ENCODE results near the gene ZNF157. TPM values are rescaled to one million over a fixed set of nuclear protein-coding genes. Genes with fewer than 3 reads are reported as not detected.
"Not testable (repeated sequence)": the region's sequence is repeated elsewhere in the genome, so short reads cannot be mapped to it uniquely, and the experiment has no call there.

Gene ZNF157
- total RNA-seq, 1 donor from 2014 or later = 0.47 TPM

DNA sequence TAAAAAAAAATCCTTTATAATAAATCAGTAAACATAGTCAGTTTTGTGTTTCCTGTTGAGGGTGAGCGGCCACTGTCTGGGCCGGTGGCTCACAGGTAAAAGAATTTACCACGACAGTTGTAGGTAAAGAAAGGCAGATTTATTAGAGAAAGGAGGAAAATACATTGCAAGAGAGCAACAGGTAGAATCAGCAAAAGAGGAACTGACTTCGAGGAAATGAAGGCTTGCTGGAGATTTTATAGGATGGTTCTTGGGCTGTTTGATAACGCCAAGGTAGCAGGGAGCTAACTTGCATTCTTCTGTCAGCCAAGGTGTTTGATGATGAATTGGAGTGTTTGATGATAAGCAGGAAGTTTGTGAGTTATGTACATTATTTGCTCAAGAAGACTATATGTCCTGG is 2.8 kb downstream of the ZNF157 start:
- H3K4me3 ChIP-seq = no peak overlapping the region
- Mint-ChIP-seq H3K9me3 (peaks cover 9% of the 10 kb centered on the region), H3K36me3 (no peaks in the 10 kb centered on the region), H3K4me1 (peaks cover under 1% of the 10 kb centered on the region), H3K4me3 (no peak overlapping the region), H3K27ac (no peak overlapping the region), H3K27me3 (ENCODE audit: insufficient read depth, low read depth) (peaks cover 7% of the 10 kb centered on the region)
- H3K4me2 ChIP-seq = no peak overlapping the region
- H2AFZ ChIP-seq (replicated peaks) = no peak overlapping the region
- no peak for DNase-seq (ENCODE audit: low spot score)
- H3K27ac ChIP-seq = no peak overlapping the region
- no peaks in the 10 kb centered on the region for H3F3A ChIP-seq (ENCODE audit: low read depth)
- no peak for TF ChIP-seq EZH2phosphoT487 (IDR thresholded peaks at IDR 0.05)
- TF ChIP-seq, protein P1, sequence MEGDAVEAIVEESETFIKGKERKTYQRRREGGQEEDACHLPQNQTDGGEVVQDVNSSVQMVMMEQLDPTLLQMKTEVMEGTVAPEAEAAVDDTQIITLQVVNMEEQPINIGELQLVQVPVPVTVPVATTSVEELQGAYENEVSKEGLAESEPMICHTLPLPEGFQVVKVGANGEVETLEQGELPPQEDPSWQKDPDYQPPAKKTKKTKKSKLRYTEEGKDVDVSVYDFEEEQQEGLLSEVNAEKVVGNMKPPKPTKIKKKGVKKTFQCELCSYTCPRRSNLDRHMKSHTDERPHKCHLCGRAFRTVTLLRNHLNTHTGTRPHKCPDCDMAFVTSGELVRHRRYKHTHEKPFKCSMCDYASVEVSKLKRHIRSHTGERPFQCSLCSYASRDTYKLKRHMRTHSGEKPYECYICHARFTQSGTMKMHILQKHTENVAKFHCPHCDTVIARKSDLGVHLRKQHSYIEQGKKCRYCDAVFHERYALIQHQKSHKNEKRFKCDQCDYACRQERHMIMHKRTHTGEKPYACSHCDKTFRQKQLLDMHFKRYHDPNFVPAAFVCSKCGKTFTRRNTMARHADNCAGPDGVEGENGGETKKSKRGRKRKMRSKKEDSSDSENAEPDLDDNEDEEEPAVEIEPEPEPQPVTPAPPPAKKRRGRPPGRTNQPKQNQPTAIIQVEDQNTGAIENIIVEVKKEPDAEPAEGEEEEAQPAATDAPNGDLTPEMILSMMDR (IDR thresholded peaks at IDR 0.05) = no peak
- no peak for TF ChIP-seq EZH2 (IDR thresholded peaks at IDR 0.05)
- H3K27me3 ChIP-seq = no peaks in the 10 kb centered on the region
- no peaks in the 10 kb centered on the region for H3K36me3 ChIP-seq
- no peaks in the 10 kb centered on the region for H3K79me2 ChIP-seq (ENCODE audit: low read depth)
- H4K20me1 ChIP-seq (ENCODE audit: low read depth) = no peaks in the 10 kb centered on the region
- H3K9me3 ChIP-seq (ENCODE audit: low read depth) = no peaks in the 10 kb centered on the region
- no peaks in the 10 kb centered on the region for H3K4me1 ChIP-seq
- H3K9ac ChIP-seq = no peak overlapping the region

DNA sequence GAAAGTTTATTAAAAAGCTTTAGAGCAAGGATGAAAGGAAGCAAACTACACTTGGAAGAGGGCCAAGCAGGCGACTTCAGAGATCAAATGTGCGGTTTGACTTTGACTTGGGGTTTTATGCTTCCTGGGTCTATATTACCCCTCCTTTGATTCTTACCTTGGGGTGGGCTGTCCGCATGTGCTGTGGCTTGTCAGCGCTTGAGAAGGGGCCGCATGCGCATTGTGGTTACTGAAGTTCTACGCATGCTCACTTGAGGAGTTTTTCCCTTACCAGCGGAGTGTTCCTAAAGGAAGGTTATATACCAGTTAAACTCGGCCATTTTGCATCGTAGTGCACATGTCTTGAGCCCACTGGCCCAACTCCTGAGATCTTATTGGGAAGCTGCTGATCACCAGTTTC is 9.9 kb downstream of the ZNF157 start:
- peaks cover 5% of the 10 kb centered on the region for H3K9me3 Mint-ChIP-seq
- H3K4me3 Mint-ChIP-seq = no peak overlapping the region
- Histone ChIP-seq H3K36me3 (no peaks in the 10 kb centered on the region), H3K27ac (no peak overlapping the region), H3F3A (ENCODE audit: low read depth) (no peaks in the 10 kb centered on the region), H3K27me3 (no peaks in the 10 kb centered on the region), H3K79me2 (ENCODE audit: low read depth) (no peaks in the 10 kb centered on the region), H4K20me1 (ENCODE audit: low read depth) (no peaks in the 10 kb centered on the region), H2AFZ (replicated peaks) (no peak overlapping the region), H3K4me3 (no peak overlapping the region), H3K4me2 (no peak overlapping the region), H3K4me1 (peaks cover 8% of the 10 kb centered on the region), H3K9me3 (ENCODE audit: low read depth) (no peaks in the 10 kb centered on the region), H3K9ac (no peak overlapping the region)
- no peaks in the 10 kb centered on the region for H3K36me3 Mint-ChIP-seq
- no peak for DNase-seq (ENCODE audit: low spot score)
- H3K27ac Mint-ChIP-seq = no peak overlapping the region
- H3K4me1 Mint-ChIP-seq = peaks cover 11% of the 10 kb centered on the region
- peaks cover 5% of the 10 kb centered on the region for H3K27me3 Mint-ChIP-seq (ENCODE audit: insufficient read depth, low read depth)
- TF ChIP-seq, protein P1 (IDR thresholded peaks at IDR 0.05) = no peak
- TF ChIP-seq EZH2phosphoT487 (IDR thresholded peaks at IDR 0.05) (no peak), EZH2 (IDR thresholded peaks at IDR 0.05) (no peak)

DNA sequence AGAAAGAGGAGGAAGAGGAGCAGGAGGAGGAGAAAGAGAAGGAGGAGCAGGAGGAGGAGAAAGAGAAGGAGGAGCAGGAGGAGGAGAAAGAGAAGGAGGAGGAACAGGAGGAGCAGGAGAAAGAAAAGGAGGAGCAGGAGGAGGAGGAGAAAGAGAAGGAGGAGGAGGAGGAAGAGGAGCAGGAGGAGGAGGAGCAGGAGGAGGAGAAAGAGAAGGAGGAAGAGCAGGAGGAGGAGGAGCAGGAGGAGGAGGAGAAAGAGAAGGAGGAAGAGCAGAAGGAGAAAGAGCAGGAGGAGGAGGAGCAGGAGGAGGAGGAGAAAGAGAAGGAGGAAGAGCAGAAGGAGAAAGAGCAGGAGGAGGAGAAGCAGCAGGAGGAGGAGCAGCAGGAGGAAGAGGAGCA is 10.5 kb downstream of the ZNF157 start:
- not testable (repeated sequence) for H4K20me1 ChIP-seq (ENCODE audit: low read depth); H3K27me3 ChIP-seq; H3K4me2 ChIP-seq; H3K4me3 Mint-ChIP-seq; H3F3A ChIP-seq (ENCODE audit: low read depth); H3K27ac Mint-ChIP-seq; H3K4me3 ChIP-seq; DNase-seq (ENCODE audit: low spot score); H3K27me3 Mint-ChIP-seq (ENCODE audit: insufficient read depth, low read depth); H3K36me3 ChIP-seq; H2AFZ ChIP-seq (replicated peaks); H3K36me3 Mint-ChIP-seq; H3K27ac ChIP-seq; H3K79me2 ChIP-seq (ENCODE audit: low read depth); H3K9me3 Mint-ChIP-seq; H3K9me3 ChIP-seq (ENCODE audit: low read depth); H3K9ac ChIP-seq; H3K4me1 ChIP-seq
- H3K4me1 Mint-ChIP-seq = peaks cover 11% of the 10 kb centered on the region

DNA sequence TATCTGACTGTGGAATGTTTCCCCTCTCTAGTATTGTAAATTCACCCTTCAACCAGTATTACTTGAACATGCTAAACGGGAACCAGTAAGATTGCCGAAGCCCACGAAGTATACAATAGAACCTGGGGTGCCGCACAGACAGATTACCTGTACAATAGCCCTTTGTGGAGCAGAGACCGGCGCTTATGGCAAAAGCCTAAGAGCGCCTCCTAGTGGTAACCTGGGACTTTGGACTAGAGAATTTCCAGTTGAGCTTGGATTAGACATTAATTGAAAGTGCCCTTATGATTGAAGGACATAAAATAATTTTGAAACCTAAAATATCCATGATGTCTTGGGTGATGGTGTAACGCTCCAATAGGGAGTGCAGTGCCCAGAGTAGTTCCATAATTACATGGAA is 14.1 kb downstream of the ZNF157 start:
- Histone ChIP-seq H3F3A (ENCODE audit: low read depth) (no peaks in the 10 kb centered on the region), H4K20me1 (ENCODE audit: low read depth) (no peaks in the 10 kb centered on the region), H3K4me2 (peak overlapping the region; percentile 62), H3K27me3 (no peaks in the 10 kb centered on the region), H3K9ac (no peak overlapping the region), H3K27ac (no peak overlapping the region), H2AFZ (replicated peaks) (no peak overlapping the region), H3K9me3 (ENCODE audit: low read depth) (no peaks in the 10 kb centered on the region), H3K4me1 (peaks cover 8% of the 10 kb centered on the region), H3K36me3 (no peaks in the 10 kb centered on the region), H3K4me3 (no peak overlapping the region), H3K79me2 (ENCODE audit: low read depth) (no peaks in the 10 kb centered on the region)
- Mint-ChIP-seq H3K36me3 (no peaks in the 10 kb centered on the region), H3K27ac (no peak overlapping the region), H3K9me3 (no peaks in the 10 kb centered on the region), H3K27me3 (ENCODE audit: insufficient read depth, low read depth) (peaks cover 3% of the 10 kb centered on the region), H3K4me1 (peaks cover 9% of the 10 kb centered on the region), H3K4me3 (no peak overlapping the region)
- TF ChIP-seq, protein P1 (IDR thresholded peaks at IDR 0.05) = peak; percentile 84
- TF ChIP-seq EZH2 (IDR thresholded peaks at IDR 0.05) (no peak), EZH2phosphoT487 (IDR thresholded peaks at IDR 0.05) (no peak)
- peak; percentile 87 for DNase-seq (ENCODE audit: low spot score)

Measured in neural progenitor cell (in vitro differentiated cells).